Stomach (tissue), 4 donors: ENCODE results near the gene RNF6.

Source experiments
- EP300 ChIP-seq: sonication (generic); formaldehyde crosslinking; IDR thresholded peaks from one replicate; pipeline ENCODE4 v1.6.1; 2017; ENCODE audit warnings: antibody characterized with exemption
- POLR2A ChIP-seq, 4 donors: fragments of 450-650 bp; IDR thresholded peaks; one replicate each; pipeline ENCODE4 v1.6.1; 2016; ENCODE audit warnings: antibody characterized with exemption in 4 of 4, control low read depth in 2 of 4, mild to moderate bottlenecking in 1 of 4, moderate library complexity in 1 of 4
- POLR2AphosphoS5 ChIP-seq, 3 donors: sonication (generic); formaldehyde crosslinking; IDR thresholded peaks; one replicate each; pipeline ENCODE4 v1.6.1; 2016; ENCODE audit warnings: antibody characterized with exemption in 3 of 3
- TF ChIP-seq, protein P1 (sequence below), 7 experiments: fragments of 450-650 bp in 4 of 7; fragments of 200-600 bp in 3 of 7; sonication (generic) in 3 of 7; IDR thresholded peaks; one replicate each; pipeline ENCODE4 v1.5.1; 2016 to 2019; ENCODE audit warnings: antibody characterized with exemption in 7 of 7, control low read depth in 2 of 7, mild to moderate bottlenecking in 1 of 7

DNA sequence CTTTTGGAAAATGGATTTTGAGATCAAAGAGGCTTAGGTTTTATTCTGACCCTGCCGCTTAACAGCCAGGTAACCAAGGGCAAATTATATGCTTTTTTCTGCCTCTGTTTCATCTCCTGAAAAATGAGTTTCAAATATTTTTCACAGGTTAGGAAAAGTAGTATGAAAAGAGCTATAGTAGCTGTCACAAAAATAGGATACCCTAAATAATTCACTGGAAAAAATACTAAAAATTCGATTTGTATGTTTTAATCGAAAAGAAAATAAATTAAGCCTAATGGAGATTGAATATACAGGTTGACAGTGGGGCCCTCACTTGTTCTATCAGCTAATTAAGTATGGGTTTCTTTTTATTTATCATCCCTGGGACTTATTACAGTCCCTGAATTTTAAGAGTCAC, 58.3 kb downstream of the RNF6 start:
- TF ChIP-seq, protein P1, sequence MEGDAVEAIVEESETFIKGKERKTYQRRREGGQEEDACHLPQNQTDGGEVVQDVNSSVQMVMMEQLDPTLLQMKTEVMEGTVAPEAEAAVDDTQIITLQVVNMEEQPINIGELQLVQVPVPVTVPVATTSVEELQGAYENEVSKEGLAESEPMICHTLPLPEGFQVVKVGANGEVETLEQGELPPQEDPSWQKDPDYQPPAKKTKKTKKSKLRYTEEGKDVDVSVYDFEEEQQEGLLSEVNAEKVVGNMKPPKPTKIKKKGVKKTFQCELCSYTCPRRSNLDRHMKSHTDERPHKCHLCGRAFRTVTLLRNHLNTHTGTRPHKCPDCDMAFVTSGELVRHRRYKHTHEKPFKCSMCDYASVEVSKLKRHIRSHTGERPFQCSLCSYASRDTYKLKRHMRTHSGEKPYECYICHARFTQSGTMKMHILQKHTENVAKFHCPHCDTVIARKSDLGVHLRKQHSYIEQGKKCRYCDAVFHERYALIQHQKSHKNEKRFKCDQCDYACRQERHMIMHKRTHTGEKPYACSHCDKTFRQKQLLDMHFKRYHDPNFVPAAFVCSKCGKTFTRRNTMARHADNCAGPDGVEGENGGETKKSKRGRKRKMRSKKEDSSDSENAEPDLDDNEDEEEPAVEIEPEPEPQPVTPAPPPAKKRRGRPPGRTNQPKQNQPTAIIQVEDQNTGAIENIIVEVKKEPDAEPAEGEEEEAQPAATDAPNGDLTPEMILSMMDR (IDR thresholded peaks at IDR 0.05): no peak
- TF ChIP-seq POLR2A (IDR thresholded peaks at IDR 0.05): no peak
- no peak for TF ChIP-seq EP300
- no peak for TF ChIP-seq POLR2AphosphoS5 (IDR thresholded peaks at IDR 0.05)
